Uterus (tissue), 2 donors: ENCODE measurements around the gene SHC2.

Experiments
- CTCF ChIP-seq, 4 experiments: fragments of 200-600 bp in 2 of 4; fragments of 450-650 bp in 2 of 4; sonication (generic) in 2 of 4; IDR thresholded peaks; one replicate each; pipeline ENCODE4 v1.5.1; 2016 to 2019; ENCODE audit warnings: antibody characterized with exemption in 4 of 4, mild to moderate bottlenecking in 2 of 4, moderate library complexity in 1 of 4
- POLR2A ChIP-seq, 2 donors: fragments of 450-650 bp; IDR thresholded peaks; one replicate each; pipeline ENCODE4 v1.6.1; 2016; ENCODE audit warnings: antibody characterized with exemption in 2 of 2, mild to moderate bottlenecking in 1 of 2, moderate library complexity in 1 of 2

- TF ChIP-seq POLR2A (IDR thresholded peaks at IDR 0.05) (no peak), CTCF (IDR thresholded peaks at IDR 0.05) (no peak)
Observed at GRCh38 chr19:416416-416815, 44.4 kb downstream of the SHC2 start.
